K562 (cell line): ENCODE results near the gene HAPLN2. TPM values are rescaled to one million over a fixed set of nuclear protein-coding genes. Genes with fewer than 3 reads are reported as not detected.
A peak's percentile ranks its signal among the peaks of the same experiment; 100 is the strongest.

Source experiments
- CHD2 ChIP-seq: IDR thresholded peaks from 2 replicates; pipeline ENCODE4 v1.6.1; 2011; ENCODE audit warnings: low read depth, low read length
- KDM2B ChIP-seq: fragments of 250-450 bp; sonication (Bioruptor Pico); IDR thresholded peaks from 2 replicates; pipeline ENCODE4 v1.8.0; 2021; ENCODE audit warnings: mild to moderate bottlenecking, moderate library complexity
- L3MBTL2 ChIP-seq: fragments of 450-650 bp; IDR thresholded peaks from 2 replicates; pipeline ENCODE4 v1.6.1; 2016; ENCODE audit warnings: mild to moderate bottlenecking, moderate library complexity
- LCOR ChIP-seq: sonication (generic); formaldehyde crosslinking; IDR thresholded peaks from 2 replicates; pipeline ENCODE4 v1.8.0; 2022; ENCODE audit warnings: mild to moderate bottlenecking, missing genetic modification reagents
- NFE2L1 ChIP-seq: fragments of 450-650 bp; IDR thresholded peaks from 2 replicates; pipeline ENCODE4 v1.6.1; 2016; ENCODE audit warnings: missing genetic modification characterization, low read depth, mild to moderate bottlenecking, missing compliant biosample characterization, moderate library complexity, borderline replicate concordance
- NR3C1 ChIP-seq: sonication (generic); formaldehyde crosslinking; IDR thresholded peaks from 2 replicates; pipeline ENCODE4 v1.8.1; 2022; ENCODE audit warnings: missing genetic modification reagents
- PHTF2 ChIP-seq: fragments of 250-450 bp; sonication (Bioruptor Pico); IDR thresholded peaks from 2 replicates; pipeline ENCODE4 v1.5.0; 2021; ENCODE audit warnings: mild to moderate bottlenecking
- RBM25 ChIP-seq: fragments of 200-400 bp; formaldehyde crosslinking; IDR thresholded peaks from 2 replicates; pipeline ENCODE4 v1.6.1; 2018; ENCODE audit warnings: low read length, low read depth, moderate library complexity; ENCODE audit not compliant: severe bottlenecking
- RBM34 ChIP-seq: fragments of 200-400 bp; formaldehyde crosslinking; IDR thresholded peaks from 2 replicates; pipeline ENCODE4 v1.6.1; 2018; ENCODE audit warnings: low read length, borderline replicate concordance; ENCODE audit not compliant: insufficient read depth
- SAFB2 ChIP-seq: fragments of 200-400 bp; formaldehyde crosslinking; IDR thresholded peaks from 2 replicates; pipeline ENCODE4 v1.6.1; 2018; ENCODE audit warnings: borderline replicate concordance, low read length, low read depth, moderate library complexity; ENCODE audit not compliant: severe bottlenecking
- SP1 ChIP-seq: sonication (generic); formaldehyde crosslinking; IDR thresholded peaks from 2 replicates; pipeline ENCODE4 v1.8.1; 2022; ENCODE audit warnings: mild to moderate bottlenecking, missing genetic modification reagents
- ZNF695 ChIP-seq: fragments of 450-650 bp; formaldehyde crosslinking; IDR thresholded peaks from 2 replicates; pipeline ENCODE4 v1.4.0; 2020; ENCODE audit warnings: mild to moderate bottlenecking, moderate library complexity
- ZNF75A ChIP-seq: fragments of 450-650 bp; formaldehyde crosslinking; IDR thresholded peaks from 2 replicates; pipeline ENCODE4 v1.4.0; 2020; ENCODE audit warnings: mild to moderate bottlenecking
- ZNF780A ChIP-seq: fragments of 250-450 bp; sonication (Bioruptor Pico); IDR thresholded peaks from 2 replicates; pipeline ENCODE4 v1.5.0; 2021; ENCODE audit warnings: mild to moderate bottlenecking
- polyA plus RNA-seq, 8 experiments: library from polyadenylated mRNA; depleted of rRNA in 4 of 8; stranded (reverse) in 5 of 8; unstranded in 3 of 8; fragments of >200 nt; fragmentation: Nextera tagmentation in 2 of 8; fragmentation: Illumina TruSeq in 1 of 8; extraction: Ambion mirVana in 2 of 8; extraction: Trizol in 1 of 8; gene quantifications; 2 replicates each; pipeline versions ENCODE4 v1.2.1 to v1.2.3, GENCODE V29; 2011 to 2014; ENCODE audit warnings: inconsistent platforms in 1 of 8, missing spikeins in 1 of 8
- total RNA-seq, 7 experiments: library from RNA; depleted of rRNA in 6 of 7; stranded (reverse); fragments of >200 nt in 6 of 7; fragmentation: Illumina TruSeq in 2 of 7; extraction: Trizol in 2 of 7; gene quantifications; 2 replicates each; pipeline versions ENCODE4 v1.2.1 to v1.2.3, GENCODE V29; 2011 to 2021; ENCODE audit warnings: low replicate concordance in 1 of 7
- TF ChIP-seq, protein P1 (sequence below), 2 experiments: IDR thresholded peaks; 2 replicates each; pipeline ENCODE4 v1.6.1; 2011; ENCODE audit warnings: borderline replicate concordance in 1 of 2, control low read depth in 1 of 2, low read depth in 1 of 2, low read length in 1 of 2, mild to moderate bottlenecking in 1 of 2, mixed read lengths in 1 of 2, moderate library complexity in 1 of 2; ENCODE audit not compliant: insufficient read depth in 1 of 2, insufficient read length in 1 of 2, poor library complexity in 1 of 2, severe bottlenecking in 1 of 2; ENCODE audit errors: extremely low read depth in 1 of 2
- TF ChIP-seq, protein P2 (sequence below): fragments of 450-650 bp; IDR thresholded peaks from 2 replicates; pipeline ENCODE4 v1.6.1; 2016; ENCODE audit warnings: mild to moderate bottlenecking, moderate library complexity

Gene HAPLN2
- total and polyA plus RNA-seq, 9 of the 15 experiments (the other 6 are each of a cell fraction or from before 2014, with no cell fraction given): 0.14 to 5.2 (median 3.8) TPM; not detected in 4

DNA sequence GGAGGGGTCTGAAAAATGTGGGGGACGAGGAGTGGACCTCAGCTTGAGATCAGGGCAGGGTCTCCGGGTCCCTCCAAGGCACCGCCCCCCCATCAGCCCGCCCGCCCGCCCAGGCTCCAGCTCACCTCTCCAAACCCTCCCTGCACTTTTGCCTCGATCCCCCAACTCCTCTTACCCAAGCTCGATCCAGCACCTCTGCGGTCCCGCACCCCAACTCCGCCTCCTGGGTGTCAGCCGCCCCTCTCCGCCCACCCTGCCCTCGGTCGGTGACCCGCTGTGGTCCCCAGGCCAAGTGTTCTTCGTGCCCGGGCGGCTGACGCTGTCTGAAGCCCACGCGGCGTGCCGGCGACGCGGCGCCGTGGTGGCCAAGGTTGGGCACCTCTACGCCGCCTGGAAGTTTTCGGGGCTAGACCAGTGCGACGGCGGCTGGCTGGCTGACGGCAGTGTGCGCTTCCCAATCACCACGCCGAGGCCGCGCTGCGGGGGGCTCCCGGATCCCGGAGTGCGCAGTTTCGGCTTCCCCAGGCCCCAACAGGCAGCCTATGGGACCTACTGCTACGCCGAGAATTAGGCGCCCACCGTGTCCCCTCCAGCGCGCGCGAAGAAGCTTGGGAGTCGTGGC is 5.7 kb downstream of the HAPLN2 start (continued):
- no peak for TF ChIP-seq NFE2L1 (tag)
- TF ChIP-seq CHD2: 0 out of 2 replicates have a peak, but pooled peaks have one; percentile 11
- peak; percentile 31; the same call in 1 of the 2 replicates for TF ChIP-seq NR3C1
- TF ChIP-seq, protein P1, sequence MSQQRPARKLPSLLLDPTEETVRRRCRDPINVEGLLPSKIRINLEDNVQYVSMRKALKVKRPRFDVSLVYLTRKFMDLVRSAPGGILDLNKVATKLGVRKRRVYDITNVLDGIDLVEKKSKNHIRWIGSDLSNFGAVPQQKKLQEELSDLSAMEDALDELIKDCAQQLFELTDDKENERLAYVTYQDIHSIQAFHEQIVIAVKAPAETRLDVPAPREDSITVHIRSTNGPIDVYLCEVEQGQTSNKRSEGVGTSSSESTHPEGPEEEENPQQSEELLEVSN (IDR thresholded peaks at IDR 0.05; ENCODE audit: borderline replicate concordance in 1 of 2, extremely low read depth in 1 of 2, insufficient read depth in 1 of 2, insufficient read length in 1 of 2, low read depth in 1 of 2, low read length in 1 of 2, poor library complexity in 1 of 2, severe bottlenecking in 1 of 2): peak; percentile 62 to 92
- no peak for TF ChIP-seq ZNF75A (CRISPR knock-in tag)
- no peak for TF ChIP-seq SAFB2
- TF ChIP-seq KDM2B: peak; percentile 69; the same call in 1 of the 2 replicates
- peak; percentile 10; the same call in 1 of the 2 replicates for TF ChIP-seq LCOR (CRISPR knock-in tag)
- TF ChIP-seq RBM25: peak; percentile 12
- TF ChIP-seq, protein P2, sequence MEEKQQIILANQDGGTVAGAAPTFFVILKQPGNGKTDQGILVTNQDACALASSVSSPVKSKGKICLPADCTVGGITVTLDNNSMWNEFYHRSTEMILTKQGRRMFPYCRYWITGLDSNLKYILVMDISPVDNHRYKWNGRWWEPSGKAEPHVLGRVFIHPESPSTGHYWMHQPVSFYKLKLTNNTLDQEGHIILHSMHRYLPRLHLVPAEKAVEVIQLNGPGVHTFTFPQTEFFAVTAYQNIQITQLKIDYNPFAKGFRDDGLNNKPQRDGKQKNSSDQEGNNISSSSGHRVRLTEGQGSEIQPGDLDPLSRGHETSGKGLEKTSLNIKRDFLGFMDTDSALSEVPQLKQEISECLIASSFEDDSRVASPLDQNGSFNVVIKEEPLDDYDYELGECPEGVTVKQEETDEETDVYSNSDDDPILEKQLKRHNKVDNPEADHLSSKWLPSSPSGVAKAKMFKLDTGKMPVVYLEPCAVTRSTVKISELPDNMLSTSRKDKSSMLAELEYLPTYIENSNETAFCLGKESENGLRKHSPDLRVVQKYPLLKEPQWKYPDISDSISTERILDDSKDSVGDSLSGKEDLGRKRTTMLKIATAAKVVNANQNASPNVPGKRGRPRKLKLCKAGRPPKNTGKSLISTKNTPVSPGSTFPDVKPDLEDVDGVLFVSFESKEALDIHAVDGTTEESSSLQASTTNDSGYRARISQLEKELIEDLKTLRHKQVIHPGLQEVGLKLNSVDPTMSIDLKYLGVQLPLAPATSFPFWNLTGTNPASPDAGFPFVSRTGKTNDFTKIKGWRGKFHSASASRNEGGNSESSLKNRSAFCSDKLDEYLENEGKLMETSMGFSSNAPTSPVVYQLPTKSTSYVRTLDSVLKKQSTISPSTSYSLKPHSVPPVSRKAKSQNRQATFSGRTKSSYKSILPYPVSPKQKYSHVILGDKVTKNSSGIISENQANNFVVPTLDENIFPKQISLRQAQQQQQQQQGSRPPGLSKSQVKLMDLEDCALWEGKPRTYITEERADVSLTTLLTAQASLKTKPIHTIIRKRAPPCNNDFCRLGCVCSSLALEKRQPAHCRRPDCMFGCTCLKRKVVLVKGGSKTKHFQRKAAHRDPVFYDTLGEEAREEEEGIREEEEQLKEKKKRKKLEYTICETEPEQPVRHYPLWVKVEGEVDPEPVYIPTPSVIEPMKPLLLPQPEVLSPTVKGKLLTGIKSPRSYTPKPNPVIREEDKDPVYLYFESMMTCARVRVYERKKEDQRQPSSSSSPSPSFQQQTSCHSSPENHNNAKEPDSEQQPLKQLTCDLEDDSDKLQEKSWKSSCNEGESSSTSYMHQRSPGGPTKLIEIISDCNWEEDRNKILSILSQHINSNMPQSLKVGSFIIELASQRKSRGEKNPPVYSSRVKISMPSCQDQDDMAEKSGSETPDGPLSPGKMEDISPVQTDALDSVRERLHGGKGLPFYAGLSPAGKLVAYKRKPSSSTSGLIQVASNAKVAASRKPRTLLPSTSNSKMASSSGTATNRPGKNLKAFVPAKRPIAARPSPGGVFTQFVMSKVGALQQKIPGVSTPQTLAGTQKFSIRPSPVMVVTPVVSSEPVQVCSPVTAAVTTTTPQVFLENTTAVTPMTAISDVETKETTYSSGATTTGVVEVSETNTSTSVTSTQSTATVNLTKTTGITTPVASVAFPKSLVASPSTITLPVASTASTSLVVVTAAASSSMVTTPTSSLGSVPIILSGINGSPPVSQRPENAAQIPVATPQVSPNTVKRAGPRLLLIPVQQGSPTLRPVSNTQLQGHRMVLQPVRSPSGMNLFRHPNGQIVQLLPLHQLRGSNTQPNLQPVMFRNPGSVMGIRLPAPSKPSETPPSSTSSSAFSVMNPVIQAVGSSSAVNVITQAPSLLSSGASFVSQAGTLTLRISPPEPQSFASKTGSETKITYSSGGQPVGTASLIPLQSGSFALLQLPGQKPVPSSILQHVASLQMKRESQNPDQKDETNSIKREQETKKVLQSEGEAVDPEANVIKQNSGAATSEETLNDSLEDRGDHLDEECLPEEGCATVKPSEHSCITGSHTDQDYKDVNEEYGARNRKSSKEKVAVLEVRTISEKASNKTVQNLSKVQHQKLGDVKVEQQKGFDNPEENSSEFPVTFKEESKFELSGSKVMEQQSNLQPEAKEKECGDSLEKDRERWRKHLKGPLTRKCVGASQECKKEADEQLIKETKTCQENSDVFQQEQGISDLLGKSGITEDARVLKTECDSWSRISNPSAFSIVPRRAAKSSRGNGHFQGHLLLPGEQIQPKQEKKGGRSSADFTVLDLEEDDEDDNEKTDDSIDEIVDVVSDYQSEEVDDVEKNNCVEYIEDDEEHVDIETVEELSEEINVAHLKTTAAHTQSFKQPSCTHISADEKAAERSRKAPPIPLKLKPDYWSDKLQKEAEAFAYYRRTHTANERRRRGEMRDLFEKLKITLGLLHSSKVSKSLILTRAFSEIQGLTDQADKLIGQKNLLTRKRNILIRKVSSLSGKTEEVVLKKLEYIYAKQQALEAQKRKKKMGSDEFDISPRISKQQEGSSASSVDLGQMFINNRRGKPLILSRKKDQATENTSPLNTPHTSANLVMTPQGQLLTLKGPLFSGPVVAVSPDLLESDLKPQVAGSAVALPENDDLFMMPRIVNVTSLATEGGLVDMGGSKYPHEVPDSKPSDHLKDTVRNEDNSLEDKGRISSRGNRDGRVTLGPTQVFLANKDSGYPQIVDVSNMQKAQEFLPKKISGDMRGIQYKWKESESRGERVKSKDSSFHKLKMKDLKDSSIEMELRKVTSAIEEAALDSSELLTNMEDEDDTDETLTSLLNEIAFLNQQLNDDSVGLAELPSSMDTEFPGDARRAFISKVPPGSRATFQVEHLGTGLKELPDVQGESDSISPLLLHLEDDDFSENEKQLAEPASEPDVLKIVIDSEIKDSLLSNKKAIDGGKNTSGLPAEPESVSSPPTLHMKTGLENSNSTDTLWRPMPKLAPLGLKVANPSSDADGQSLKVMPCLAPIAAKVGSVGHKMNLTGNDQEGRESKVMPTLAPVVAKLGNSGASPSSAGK: peak; percentile 81; the same call in 1 of the 2 replicates
- TF ChIP-seq ZNF780A: no peak
- TF ChIP-seq RBM34: no peak
- TF ChIP-seq SP1 (CRISPR knock-in tag): peak; percentile 23; the same call in 1 of the 2 replicates
- no peak for TF ChIP-seq ZNF695
- no peak for TF ChIP-seq PHTF2 (CRISPR knock-in tag)
- peak; percentile 47; the same call in 1 of the 2 replicates for TF ChIP-seq L3MBTL2
